ENCODE data around the gene VAMP1. TPM values are rescaled to one million over a fixed set of nuclear protein-coding genes. Genes with fewer than 3 reads are reported as not detected.

VAMP1 gene
- total and polyA plus RNA-seq, 2 experiments from 2014 or later: 13.9 to 16.1 TPM

DNA sequence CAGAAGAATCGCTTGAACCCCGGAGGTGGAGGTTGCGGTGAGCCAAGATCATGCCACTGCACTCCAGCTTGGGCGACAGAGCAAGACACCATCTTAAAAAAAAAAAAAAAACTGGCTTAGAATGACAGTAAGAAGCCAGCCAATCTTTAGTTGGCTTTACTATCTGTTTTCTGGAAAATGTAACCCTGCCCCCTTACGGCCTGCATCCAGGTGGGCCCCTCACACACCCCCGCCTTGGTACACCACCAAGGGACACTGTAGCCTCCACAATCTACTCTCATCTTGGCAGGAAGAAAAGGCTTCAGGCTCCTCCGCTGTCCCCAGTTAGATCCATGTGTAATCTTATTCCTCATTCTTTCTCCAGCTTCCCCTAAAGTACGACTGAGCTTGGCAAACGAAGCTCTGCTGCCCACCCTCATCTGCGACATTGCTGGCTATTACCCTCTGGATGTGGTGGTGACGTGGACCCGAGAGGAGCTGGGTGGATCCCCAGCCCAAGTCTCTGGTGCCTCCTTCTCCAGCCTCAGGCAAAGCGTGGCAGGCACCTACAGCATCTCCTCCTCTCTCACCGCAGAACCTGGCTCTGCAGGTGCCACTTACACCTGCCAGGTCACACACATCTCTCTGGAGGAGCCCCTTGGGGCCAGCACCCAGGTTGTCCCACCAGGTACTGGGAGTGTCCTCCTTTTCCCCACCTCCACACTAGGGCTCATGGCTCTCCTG is 12.0 kb downstream of the VAMP1 start:
- TF ChIP-seq EZH2phosphoT487 (IDR thresholded peaks at IDR 0.05; ENCODE audit: unreplicated experiment): no peak
- TF ChIP-seq STAT1 (IDR thresholded peaks at IDR 0.05; ENCODE audit: unreplicated experiment): no peak
- TF ChIP-seq, protein P1, sequence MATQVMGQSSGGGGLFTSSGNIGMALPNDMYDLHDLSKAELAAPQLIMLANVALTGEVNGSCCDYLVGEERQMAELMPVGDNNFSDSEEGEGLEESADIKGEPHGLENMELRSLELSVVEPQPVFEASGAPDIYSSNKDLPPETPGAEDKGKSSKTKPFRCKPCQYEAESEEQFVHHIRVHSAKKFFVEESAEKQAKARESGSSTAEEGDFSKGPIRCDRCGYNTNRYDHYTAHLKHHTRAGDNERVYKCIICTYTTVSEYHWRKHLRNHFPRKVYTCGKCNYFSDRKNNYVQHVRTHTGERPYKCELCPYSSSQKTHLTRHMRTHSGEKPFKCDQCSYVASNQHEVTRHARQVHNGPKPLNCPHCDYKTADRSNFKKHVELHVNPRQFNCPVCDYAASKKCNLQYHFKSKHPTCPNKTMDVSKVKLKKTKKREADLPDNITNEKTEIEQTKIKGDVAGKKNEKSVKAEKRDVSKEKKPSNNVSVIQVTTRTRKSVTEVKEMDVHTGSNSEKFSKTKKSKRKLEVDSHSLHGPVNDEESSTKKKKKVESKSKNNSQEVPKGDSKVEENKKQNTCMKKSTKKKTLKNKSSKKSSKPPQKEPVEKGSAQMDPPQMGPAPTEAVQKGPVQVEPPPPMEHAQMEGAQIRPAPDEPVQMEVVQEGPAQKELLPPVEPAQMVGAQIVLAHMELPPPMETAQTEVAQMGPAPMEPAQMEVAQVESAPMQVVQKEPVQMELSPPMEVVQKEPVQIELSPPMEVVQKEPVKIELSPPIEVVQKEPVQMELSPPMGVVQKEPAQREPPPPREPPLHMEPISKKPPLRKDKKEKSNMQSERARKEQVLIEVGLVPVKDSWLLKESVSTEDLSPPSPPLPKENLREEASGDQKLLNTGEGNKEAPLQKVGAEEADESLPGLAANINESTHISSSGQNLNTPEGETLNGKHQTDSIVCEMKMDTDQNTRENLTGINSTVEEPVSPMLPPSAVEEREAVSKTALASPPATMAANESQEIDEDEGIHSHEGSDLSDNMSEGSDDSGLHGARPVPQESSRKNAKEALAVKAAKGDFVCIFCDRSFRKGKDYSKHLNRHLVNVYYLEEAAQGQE (IDR thresholded peaks at IDR 0.05; ENCODE audit: unreplicated experiment): no peak
- no peak for TF ChIP-seq ZNF331 (CRISPR knock-in tag; IDR thresholded peaks at IDR 0.05; ENCODE audit: low read depth)
- TF ChIP-seq CTCF (conservative IDR thresholded peaks at IDR 0.05; ENCODE audit: low read depth in 2 of 2): no peak
- TF ChIP-seq POLR2AphosphoS5 (IDR thresholded peaks at IDR 0.05; ENCODE audit: low read depth): no peak
- TF ChIP-seq JUNB (IDR thresholded peaks at IDR 0.05; ENCODE audit: unreplicated experiment): no peak
- TF ChIP-seq CREB1 (CRISPR knock-in tag; IDR thresholded peaks at IDR 0.05; ENCODE audit: low read depth): no peak
- TF ChIP-seq, protein P2, sequence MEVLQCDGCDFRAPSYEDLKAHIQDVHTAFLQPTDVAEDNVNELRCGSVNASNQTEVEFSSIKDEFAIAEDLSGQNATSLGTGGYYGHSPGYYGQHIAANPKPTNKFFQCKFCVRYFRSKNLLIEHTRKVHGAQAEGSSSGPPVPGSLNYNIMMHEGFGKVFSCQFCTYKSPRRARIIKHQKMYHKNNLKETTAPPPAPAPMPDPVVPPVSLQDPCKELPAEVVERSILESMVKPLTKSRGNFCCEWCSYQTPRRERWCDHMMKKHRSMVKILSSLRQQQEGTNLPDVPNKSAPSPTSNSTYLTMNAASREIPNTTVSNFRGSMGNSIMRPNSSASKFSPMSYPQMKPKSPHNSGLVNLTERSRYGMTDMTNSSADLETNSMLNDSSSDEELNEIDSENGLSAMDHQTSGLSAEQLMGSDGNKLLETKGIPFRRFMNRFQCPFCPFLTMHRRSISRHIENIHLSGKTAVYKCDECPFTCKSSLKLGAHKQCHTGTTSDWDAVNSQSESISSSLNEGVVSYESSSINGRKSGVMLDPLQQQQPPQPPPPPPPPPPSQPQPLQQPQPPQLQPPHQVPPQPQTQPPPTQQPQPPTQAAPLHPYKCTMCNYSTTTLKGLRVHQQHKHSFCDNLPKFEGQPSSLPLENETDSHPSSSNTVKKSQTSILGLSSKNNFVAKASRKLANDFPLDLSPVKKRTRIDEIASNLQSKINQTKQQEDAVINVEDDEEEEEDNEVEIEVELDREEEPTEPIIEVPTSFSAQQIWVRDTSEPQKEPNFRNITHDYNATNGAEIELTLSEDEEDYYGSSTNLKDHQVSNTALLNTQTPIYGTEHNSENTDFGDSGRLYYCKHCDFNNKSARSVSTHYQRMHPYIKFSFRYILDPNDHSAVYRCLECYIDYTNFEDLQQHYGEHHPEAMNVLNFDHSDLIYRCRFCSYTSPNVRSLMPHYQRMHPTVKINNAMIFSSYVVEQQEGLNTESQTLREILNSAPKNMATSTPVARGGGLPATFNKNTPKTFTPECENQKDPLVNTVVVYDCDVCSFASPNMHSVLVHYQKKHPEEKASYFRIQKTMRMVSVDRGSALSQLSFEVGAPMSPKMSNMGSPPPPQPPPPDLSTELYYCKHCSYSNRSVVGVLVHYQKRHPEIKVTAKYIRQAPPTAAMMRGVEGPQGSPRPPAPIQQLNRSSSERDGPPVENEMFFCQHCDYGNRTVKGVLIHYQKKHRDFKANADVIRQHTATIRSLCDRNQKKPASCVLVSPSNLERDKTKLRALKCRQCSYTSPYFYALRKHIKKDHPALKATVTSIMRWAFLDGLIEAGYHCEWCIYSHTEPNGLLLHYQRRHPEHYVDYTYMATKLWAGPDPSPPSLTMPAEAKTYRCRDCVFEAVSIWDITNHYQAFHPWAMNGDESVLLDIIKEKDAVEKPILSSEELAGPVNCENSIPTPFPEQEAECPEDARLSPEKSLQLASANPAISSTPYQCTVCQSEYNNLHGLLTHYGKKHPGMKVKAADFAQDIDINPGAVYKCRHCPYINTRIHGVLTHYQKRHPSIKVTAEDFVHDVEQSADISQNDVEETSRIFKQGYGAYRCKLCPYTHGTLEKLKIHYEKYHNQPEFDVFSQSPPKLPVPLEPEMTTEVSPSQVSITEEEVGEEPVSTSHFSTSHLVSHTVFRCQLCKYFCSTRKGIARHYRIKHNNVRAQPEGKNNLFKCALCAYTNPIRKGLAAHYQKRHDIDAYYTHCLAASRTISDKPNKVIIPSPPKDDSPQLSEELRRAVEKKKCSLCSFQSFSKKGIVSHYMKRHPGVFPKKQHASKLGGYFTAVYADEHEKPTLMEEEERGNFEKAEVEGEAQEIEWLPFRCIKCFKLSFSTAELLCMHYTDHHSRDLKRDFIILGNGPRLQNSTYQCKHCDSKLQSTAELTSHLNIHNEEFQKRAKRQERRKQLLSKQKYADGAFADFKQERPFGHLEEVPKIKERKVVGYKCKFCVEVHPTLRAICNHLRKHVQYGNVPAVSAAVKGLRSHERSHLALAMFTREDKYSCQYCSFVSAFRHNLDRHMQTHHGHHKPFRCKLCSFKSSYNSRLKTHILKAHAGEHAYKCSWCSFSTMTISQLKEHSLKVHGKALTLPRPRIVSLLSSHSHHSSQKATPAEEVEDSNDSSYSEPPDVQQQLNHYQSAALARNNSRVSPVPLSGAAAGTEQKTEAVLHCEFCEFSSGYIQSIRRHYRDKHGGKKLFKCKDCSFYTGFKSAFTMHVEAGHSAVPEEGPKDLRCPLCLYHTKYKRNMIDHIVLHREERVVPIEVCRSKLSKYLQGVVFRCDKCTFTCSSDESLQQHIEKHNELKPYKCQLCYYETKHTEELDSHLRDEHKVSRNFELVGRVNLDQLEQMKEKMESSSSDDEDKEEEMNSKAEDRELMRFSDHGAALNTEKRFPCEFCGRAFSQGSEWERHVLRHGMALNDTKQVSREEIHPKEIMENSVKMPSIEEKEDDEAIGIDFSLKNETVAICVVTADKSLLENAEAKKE (CRISPR knock-in tag; IDR thresholded peaks at IDR 0.05): no peak
- no peak for TF ChIP-seq NANOG (IDR thresholded peaks at IDR 0.05; ENCODE audit: borderline replicate concordance)
- H3K79me2 ChIP-seq (replicated peaks; ENCODE audit: insufficient read depth): no peaks in the 10 kb centered on the region
- H3F3A ChIP-seq (replicated peaks; ENCODE audit: low read depth): no peaks in the 10 kb centered on the region
- H3K36me3 ChIP-seq (ENCODE audit: insufficient read depth): no peaks in the 10 kb centered on the region; the same call in 1 of the 2 replicates
- no peak overlapping the region for H3K27ac ChIP-seq (ENCODE audit: low read depth)
- H3K4me1 Mint-ChIP-seq: peaks cover 2% of the 10 kb centered on the region
- no peaks in the 10 kb centered on the region for H3K27me3 ChIP-seq (ENCODE audit: insufficient read depth)
- H3K4me1 ChIP-seq (ENCODE audit: insufficient read depth): no peaks in the 10 kb centered on the region; the same call in 1 of the 2 replicates
- H3K36me3 Mint-ChIP-seq (ENCODE audit: low read depth): peaks cover 32% of the 10 kb centered on the region
- no peaks in the 10 kb centered on the region for H3K9me3 Mint-ChIP-seq
- H3K9me2 ChIP-seq (ENCODE audit: insufficient read depth): no peaks in the 10 kb centered on the region
- no peak for DNase-seq (ENCODE audit: low spot score)
- H3K27ac Mint-ChIP-seq: no peak overlapping the region
- H2AFZ ChIP-seq: no peak overlapping the region
- no peak overlapping the region for H3K4me3 Mint-ChIP-seq
- H3K4me3 ChIP-seq: no peak overlapping the region
- no peak for ATAC-seq
- peaks cover 8% of the 10 kb centered on the region for H3K27me3 Mint-ChIP-seq (ENCODE audit: insufficient read depth, low read depth, poor library complexity)
- no peaks in the 10 kb centered on the region for H4K20me1 ChIP-seq (replicated peaks; ENCODE audit: insufficient read depth)
- no peak overlapping the region for H3K4me2 ChIP-seq

All from GM23338 (cell line).